Right atrium auricular region (tissue), 2 donors: ENCODE results near the gene EPRS1. TPM values are rescaled to one million over a fixed set of nuclear protein-coding genes. Genes with fewer than 3 reads are reported as not detected.
A peak's percentile ranks its signal among the peaks of the same experiment; 100 is the strongest.
"Not testable (repeated sequence)": the region's sequence is repeated elsewhere in the genome, so short reads cannot be mapped to it uniquely, and the experiment has no call there.

Experiments
- DNase-seq: peaks from one replicate; pipeline ENCODE4 v3.0.0-alpha.2; 2019; ENCODE audit warnings: low spot score
- H3K27ac ChIP-seq, 2 donors: fragments of 200-600 bp; sonication (generic); 1 replicate in 1 of 2; 2 replicates in 1 of 2; pipeline ENCODE4 v1.5.1; 2016 to 2019
- H3K27me3 ChIP-seq, 2 donors: fragments of 200-600 bp; sonication (generic); one replicate each; pipeline versions ENCODE4 v1.5.1 to v1.6.0; 2017 to 2019
- H3K36me3 ChIP-seq: fragments of 200-600 bp; sonication (generic); one replicate; pipeline ENCODE4 v1.5.1; 2016
- H3K4me1 ChIP-seq, 2 donors: fragments of 200-600 bp; sonication (generic); one replicate each; pipeline versions ENCODE4 v1.5.1 to v1.6.0; 2017 to 2019
- H3K4me3 ChIP-seq, 2 donors: fragments of 200-600 bp; sonication (generic); 1 replicate in 1 of 2; 2 replicates in 1 of 2; pipeline ENCODE4 v1.5.1; 2017 to 2019; ENCODE audit warnings: mild to moderate bottlenecking in 1 of 2, moderate library complexity in 1 of 2
- H3K9me3 ChIP-seq, 2 donors: fragments of 200-600 bp; sonication (generic); one replicate each; pipeline ENCODE4 v1.5.1; 2019
- CTCF ChIP-seq, 2 donors: fragments of 200-600 bp; sonication (generic); IDR thresholded peaks; one replicate each; pipeline ENCODE4 v1.5.1; 2019; ENCODE audit warnings: antibody characterized with exemption in 2 of 2
- total RNA-seq, 2 donors: library from RNA; depleted of rRNA; stranded (reverse); fragments of >200 nt; gene quantifications; one replicate each; pipeline ENCODE4 v1.1.0, GENCODE V29; 2016

EPRS1 gene
- total RNA-seq, 2 donors from 2014 or later: 39.1 to 55.4 TPM

- Histone ChIP-seq H3K4me3 (peak within 1 kb of the TSS; percentile 46 to 59), H3K9me3 (no peaks in the 10 kb centered on the region), H3K27ac (peak within 1 kb of the TSS; percentile 34 to 58), H3K36me3 (no peaks in the 10 kb centered on the region), H3K27me3 (no peaks in the 10 kb centered on the region), H3K4me1 (peaks cover 0 to 11% of the 10 kb centered on the region in 2 donors)
- peak; percentile 93 for DNase-seq
- TF ChIP-seq CTCF (IDR thresholded peaks at IDR 0.05): no peak
Measured at GRCh38 chr1:220089650-220090556, 43.6 kb upstream of the EPRS1 start, which contains the start of gene BPNT1. Gene BPNT1, minus strand, starts transcription at chr1:220089788. Its CDS starts 9,942 bp downstream, at chr1:220079846.

GRCh38 chr1:220086261-220086686, 40.0 kb upstream of the EPRS1 start:
- H3K36me3 ChIP-seq, DNase-seq, H3K9me3 ChIP-seq, H3K4me3 ChIP-seq, H3K27ac ChIP-seq, H3K4me1 ChIP-seq, H3K27me3 ChIP-seq: not testable (repeated sequence)

GRCh38 chr1:220084460-220084859, 38.2 kb upstream of the EPRS1 start:
- Histone ChIP-seq H3K36me3 (peaks cover 1% of the 10 kb centered on the region), H3K27me3 (no peaks in the 10 kb centered on the region), H3K4me3 (no peak overlapping the region), H3K27ac (no peak overlapping the region), H3K4me1 (no peaks in the 10 kb centered on the region), H3K9me3 (no peaks in the 10 kb centered on the region)
- TF ChIP-seq CTCF (IDR thresholded peaks at IDR 0.05): no peak
- no peak for DNase-seq

- no peak overlapping the region for H3K4me3 ChIP-seq
- peaks cover 25% of the 10 kb centered on the region for H3K36me3 ChIP-seq
- TF ChIP-seq CTCF (IDR thresholded peaks at IDR 0.05): no peak
- no peaks in the 10 kb centered on the region for H3K9me3 ChIP-seq
- no peaks in the 10 kb centered on the region for H3K4me1 ChIP-seq
- no peak for DNase-seq
- H3K27ac ChIP-seq: no peak overlapping the region
- no peaks in the 10 kb centered on the region for H3K27me3 ChIP-seq
Measured at GRCh38 chr1:220077887-220078286, 31.6 kb upstream of the EPRS1 start.

GRCh38 chr1:220076861-220077762, 30.8 kb upstream of the EPRS1 start:
- no peak for TF ChIP-seq CTCF (IDR thresholded peaks at IDR 0.05)
- Histone ChIP-seq H3K36me3 (peaks cover 33% of the 10 kb centered on the region), H3K27me3 (no peaks in the 10 kb centered on the region)

More at GRCh38 chr1:220076861-220077762, 30.8 kb upstream of the EPRS1 start:
- Histone ChIP-seq H3K9me3 (no peaks in the 10 kb centered on the region), H3K4me3 (no peak overlapping the region), H3K4me1 (no peaks in the 10 kb centered on the region), H3K27ac (no peak overlapping the region)
- DNase-seq: no peak
